NCI-H2029 treated with DMSO at 0.1 percent for 48 hours (cell line): ENCODE results near the gene LCN15.
"Not testable (repeated sequence)": the region's sequence is repeated elsewhere in the genome, so short reads cannot be mapped to it uniquely, and the experiment has no call there.

Experiments used
- DNase-seq: peaks from one replicate; lab custom pipeline; 2025; lab: John Stamatoyannopoulos, UW

The LCN15 gene

GRCh38 chr9:136722093-136722968 is 42.0 kb downstream of the LCN15 start:
- DNase-seq = no peak

- no peak for DNase-seq
Measured at GRCh38 chr9:136721339-136722092, 42.8 kb downstream of the LCN15 start.

- DNase-seq = no peak
Measured at GRCh38 chr9:136720898-136721338, 43.4 kb downstream of the LCN15 start.

DNA sequence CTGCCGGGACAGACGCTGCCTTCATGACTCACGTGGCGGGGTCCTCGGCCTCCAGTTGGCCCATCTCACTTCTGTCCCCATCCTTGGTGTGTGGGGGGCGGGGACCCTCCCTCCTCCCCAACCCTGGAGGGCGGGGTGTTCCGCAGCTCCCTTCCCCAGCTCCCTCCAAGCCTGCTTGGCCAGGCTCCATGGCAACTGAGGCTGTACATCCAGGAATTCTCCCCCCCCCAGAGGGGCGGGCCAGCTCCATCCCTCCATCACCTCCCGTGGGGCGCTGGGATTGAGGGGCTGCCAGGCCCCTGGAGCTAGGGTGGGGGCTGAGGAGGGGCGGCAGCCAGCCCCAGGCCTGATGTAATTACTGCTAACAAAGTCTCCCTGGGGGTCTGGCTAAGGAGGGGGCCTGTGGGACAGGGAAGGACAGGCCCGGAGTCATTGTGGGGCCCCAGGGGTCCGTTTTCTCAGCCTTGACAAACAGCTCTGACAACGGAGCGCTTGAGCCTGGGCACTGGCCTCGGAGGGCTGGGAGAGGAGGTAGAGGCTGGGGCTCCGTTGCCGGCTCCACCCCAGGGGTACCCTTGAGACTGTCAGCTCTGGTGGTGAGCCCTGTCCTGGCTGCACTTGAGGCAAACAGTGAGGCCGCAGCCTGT is 43.9 kb downstream of the LCN15 start:
- DNase-seq = no peak

GRCh38 chr9:136719195-136719880 is 45.0 kb downstream of the LCN15 start:
- DNase-seq = no peak

- no peak for DNase-seq
Measured at GRCh38 chr9:136718345-136719194, 45.7 kb downstream of the LCN15 start.

- DNase-seq = no peak
Measured at GRCh38 chr9:136717399-136717798, 46.9 kb downstream of the LCN15 start.

DNA sequence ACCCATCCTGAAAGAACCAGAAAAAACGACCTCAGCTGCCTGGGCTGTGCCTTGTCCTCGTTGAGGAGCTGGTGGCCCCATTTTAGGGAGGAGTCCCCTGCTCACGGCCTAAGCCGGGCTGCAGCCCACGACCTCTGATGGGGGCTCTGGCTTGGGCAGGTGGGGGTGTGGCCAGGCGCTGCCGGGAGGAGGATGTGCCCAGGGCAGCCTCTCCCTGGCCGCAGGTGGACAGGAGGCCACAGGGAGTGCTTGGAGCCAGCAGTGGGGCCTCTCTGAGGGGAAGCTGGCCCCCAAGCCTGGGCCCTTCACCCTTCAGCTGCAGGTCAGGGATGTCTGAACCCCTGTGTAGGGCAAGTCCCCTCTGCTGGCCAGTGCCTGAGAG is 49.4 kb downstream of the LCN15 start:
- no peak for DNase-seq

- DNase-seq = no peak
Measured at GRCh38 chr9:136714096-136714892, 50.0 kb downstream of the LCN15 start.

- DNase-seq = no peak
Measured at GRCh38 chr9:136713550-136713949, 50.8 kb downstream of the LCN15 start.

- no peak for DNase-seq
Measured at GRCh38 chr9:136712690-136713544, 51.4 kb downstream of the LCN15 start.

DNA sequence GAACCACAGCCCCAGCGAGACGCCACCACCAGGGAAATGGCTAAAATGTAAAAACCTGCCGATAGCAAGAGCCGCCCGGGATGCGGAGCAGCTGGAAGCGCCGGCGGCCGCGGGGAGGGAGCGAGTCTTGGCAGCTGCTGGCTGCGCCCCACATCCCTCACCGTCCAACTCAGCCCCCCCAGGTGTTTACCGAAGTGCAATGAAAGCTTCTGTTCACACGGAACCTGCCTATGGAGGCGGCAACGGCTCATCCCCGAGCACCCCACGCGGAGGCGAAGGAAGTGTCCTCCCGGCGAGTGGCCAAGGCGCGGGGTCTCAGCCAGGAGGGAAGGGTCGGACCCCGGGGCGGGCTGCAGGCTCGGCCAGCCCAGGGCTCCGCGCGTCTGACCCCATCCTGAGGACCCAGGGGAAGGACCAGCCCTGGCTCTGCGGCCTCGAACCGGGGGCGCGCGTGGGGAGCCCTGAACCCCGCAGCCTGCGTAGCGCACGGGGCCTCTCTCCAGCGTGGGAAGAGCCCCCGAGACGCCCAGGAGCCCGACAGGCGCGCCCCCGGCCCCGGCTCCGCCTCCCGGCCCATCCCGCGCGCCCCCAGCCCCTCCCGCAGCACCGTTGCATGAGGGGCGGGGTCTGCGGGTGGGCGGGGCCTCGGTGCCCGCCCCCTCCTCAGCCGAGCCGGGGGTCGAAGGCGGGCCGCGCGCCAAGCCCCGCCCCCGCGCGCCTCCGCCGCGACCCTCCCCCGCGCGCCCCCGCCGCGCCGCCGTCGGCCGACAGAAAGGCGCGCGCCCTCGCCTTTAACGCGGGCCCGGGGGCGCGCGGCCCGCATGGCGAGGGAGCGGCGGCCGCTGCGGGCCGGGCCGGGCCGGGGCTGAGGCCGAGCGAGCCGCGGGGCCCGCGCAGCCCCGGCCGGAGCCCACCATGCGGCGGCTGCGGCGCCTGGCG is 52.3 kb downstream of the LCN15 start, which contains the start of gene DIPK1B:
DIPK1B (plus strand) TSS at position 822 of the 939 bp plus-strand sequence; CDS start at position 916, 94 bp downstream.
- no peak for DNase-seq

DNA sequence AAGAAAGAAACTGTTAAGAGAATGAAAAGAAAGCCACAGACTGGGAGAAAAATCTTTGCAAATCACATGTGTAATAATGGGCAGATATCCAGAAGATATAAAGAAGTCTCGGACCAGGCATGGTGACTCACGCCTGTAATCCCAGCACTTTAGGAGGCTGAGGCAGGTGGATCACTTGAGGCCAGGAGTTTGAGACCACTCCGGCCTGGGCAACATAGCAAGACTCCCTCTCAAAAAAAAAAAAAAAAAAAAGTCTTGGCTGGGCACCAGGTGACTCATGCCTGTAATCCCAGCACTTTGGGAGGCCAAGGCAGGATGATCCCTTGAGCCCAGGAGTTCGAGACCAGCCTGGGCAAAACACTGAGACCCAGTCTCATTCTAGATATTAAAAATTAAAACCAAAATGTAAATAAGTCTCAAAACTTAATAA is 53.1 kb downstream of the LCN15 start:
- DNase-seq = not testable (repeated sequence)

DNA sequence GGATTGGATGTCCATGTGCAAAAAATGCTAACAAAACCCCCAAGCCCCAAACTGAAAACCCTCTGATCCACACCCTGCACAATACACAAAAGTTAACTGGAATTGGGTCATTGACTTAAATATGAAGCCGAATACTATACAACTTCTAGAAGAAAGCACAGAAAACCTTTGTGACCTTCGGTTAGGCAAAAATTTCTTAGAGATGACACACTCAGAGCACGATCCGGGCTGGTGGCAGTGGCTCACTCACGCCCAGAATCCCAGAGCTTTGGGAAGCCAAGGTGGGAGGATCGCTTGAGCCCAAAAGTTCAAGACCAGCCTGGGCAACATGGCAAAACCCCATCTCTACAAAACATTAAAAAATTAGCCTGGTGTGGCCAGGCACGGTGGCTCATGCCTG is 53.8 kb downstream of the LCN15 start:
- DNase-seq = no peak
